H1 (cell line): ENCODE data around the gene FRMPD4. TPM values are rescaled to one million over a fixed set of nuclear protein-coding genes. Genes with fewer than 3 reads are reported as not detected.

Experiments
- CTCF ChIA-PET: fragments of 300-600 bp; sonication (Branson Sonifier 250); formaldehyde crosslinking; loops from one replicate; lab custom pipeline; 2021; ENCODE audit not compliant: partially characterized antibody; lab: Charles Lee
- POLR2A ChIA-PET: fragments of 300-600 bp; sonication (Branson Sonifier 250); formaldehyde crosslinking; loops from one replicate; lab custom pipeline; 2021; ENCODE audit warnings: inconsistent platforms; ENCODE audit not compliant: partially characterized antibody; lab: Charles Lee
- DNase-seq, 2 experiments: peaks; one replicate each; pipeline versions ENCODE4 v3.0.0 to v3.0.0-alpha.2; 2010 to 2022; ENCODE audit warnings: low spot score in 2 of 2, low read depth in 1 of 2, mixed read lengths in 1 of 2
- FAIRE-seq: peaks from 2 replicates; lab custom pipeline; 2011; peaks lifted over from hg19 to GRCh38; lab: Jason Lieb, UNC
- H2AFZ ChIP-seq: 2 replicates; pipeline ENCODE4 v1.8.1; 2012; ENCODE audit warnings: low read length, inconsistent platforms
- H2AK5ac ChIP-seq: 2 replicates; pipeline ENCODE4 v1.6.1; 2013; ENCODE audit warnings: low read depth, low read length
- H2BK120ac ChIP-seq: replicated peaks from 2 replicates; pipeline ENCODE3; 2013; ENCODE audit warnings: low read depth, low read length, inconsistent platforms
- H2BK12ac ChIP-seq: 2 replicates; pipeline ENCODE4 v1.6.1; 2013; ENCODE audit warnings: low read depth, low read length
- H2BK15ac ChIP-seq: 2 replicates; pipeline ENCODE4 v1.6.1; 2013; ENCODE audit warnings: low read length
- H2BK20ac ChIP-seq: 2 replicates; pipeline ENCODE4 v1.6.1; 2013; ENCODE audit warnings: low read length
- H2BK5ac ChIP-seq: 2 replicates; pipeline ENCODE4 v1.6.1; 2013; ENCODE audit warnings: low read depth, low read length
- H3K14ac ChIP-seq: 2 replicates; pipeline ENCODE4 v1.6.1; 2013; ENCODE audit warnings: inconsistent platforms; ENCODE audit not compliant: insufficient read length
- H3K18ac ChIP-seq: 2 replicates; pipeline ENCODE4 v1.6.1; 2013; ENCODE audit warnings: low read length; ENCODE audit errors: extremely low read depth
- H3K23ac ChIP-seq: 2 replicates; pipeline ENCODE4 v1.6.1; 2013; ENCODE audit warnings: inconsistent platforms; ENCODE audit not compliant: insufficient read length
- H3K23me2 ChIP-seq: 2 replicates; pipeline ENCODE4 v1.6.1; 2013; ENCODE audit warnings: low read depth, low read length
- H3K27ac ChIP-seq: 2 replicates; pipeline ENCODE4 v1.6.1; 2011; ENCODE audit warnings: low read depth, low read length, inconsistent platforms
- H3K27me3 ChIP-seq, 4 experiments: replicated peaks in 1 of 4; 1 replicate in 1 of 4; 2 replicates in 3 of 4; pipeline versions ENCODE4 v1.6.1 to v1.8.1; 2011 to 2013; ENCODE audit warnings: low read length in 3 of 4, mild to moderate bottlenecking in 3 of 4, inconsistent platforms in 2 of 4, mixed read lengths in 2 of 4, moderate library complexity in 1 of 4; ENCODE audit not compliant: control insufficient read depth in 3 of 4, insufficient read depth in 3 of 4; ENCODE audit errors: extremely low read depth in 1 of 4
- H3K36me3 ChIP-seq, 4 experiments: 2 replicates each; pipeline versions ENCODE4 v1.6.1 to v1.8.1; 2011 to 2013; ENCODE audit warnings: mild to moderate bottlenecking in 4 of 4, low read length in 3 of 4, moderate library complexity in 2 of 4, control low read depth in 1 of 4, inconsistent platforms in 1 of 4; ENCODE audit not compliant: insufficient read depth in 4 of 4, control insufficient read depth in 2 of 4
- H3K4ac ChIP-seq: replicated peaks from 2 replicates; pipeline ENCODE3; 2013; ENCODE audit warnings: low read length, low read depth, mixed read lengths, inconsistent platforms; ENCODE audit not compliant: insufficient read length
- H3K4me1 ChIP-seq, 4 experiments: replicated peaks in 1 of 4; 1 replicate in 1 of 4; 2 replicates in 3 of 4; pipeline versions ENCODE4 v1.6.1 to v1.8.1; 2011 to 2013; ENCODE audit warnings: low read length in 3 of 4, inconsistent platforms in 2 of 4, mixed read lengths in 1 of 4; ENCODE audit not compliant: insufficient read depth in 4 of 4, control insufficient read depth in 3 of 4
- H3K4me2 ChIP-seq, 2 experiments: 2 replicates each; pipeline versions ENCODE4 v1.6.1 to v1.8.1; 2011 to 2013; ENCODE audit warnings: low read depth in 2 of 2, low read length in 2 of 2, control low read depth in 1 of 2, inconsistent platforms in 1 of 2, mild to moderate bottlenecking in 1 of 2; ENCODE audit not compliant: insufficient read depth in 1 of 2
- H3K4me3 ChIP-seq, 4 experiments: fragments of 200-600, 300-600 bp in 1 of 4; sonication (generic), shearing (Covaris generic), sonication (Bioruptor Twin) in 1 of 4; 2 replicates each; pipeline versions ENCODE4 v1.5.1 to v1.8.1; 2011 to 2016; ENCODE audit warnings: low read length in 4 of 4, low read depth in 3 of 4, control low read depth in 2 of 4, inconsistent platforms in 2 of 4, mild to moderate bottlenecking in 2 of 4, mixed read lengths in 1 of 4, moderate library complexity in 1 of 4; ENCODE audit not compliant: insufficient read depth in 2 of 4; ENCODE audit errors: extremely low read depth in 1 of 4
- H3K56ac ChIP-seq: replicated peaks from 2 replicates; pipeline ENCODE3; 2013; ENCODE audit warnings: low read depth, mild to moderate bottlenecking, mixed read lengths, low read length, inconsistent platforms; ENCODE audit not compliant: insufficient read length
- H3K79me1 ChIP-seq: 2 replicates; pipeline ENCODE4 v1.6.1; 2013; ENCODE audit warnings: low read depth, low read length, control low read depth
- H3K79me2 ChIP-seq, 2 experiments: 2 replicates each; pipeline versions ENCODE4 v1.6.1 to v1.8.1; 2012 to 2013; ENCODE audit warnings: low read length in 2 of 2, mild to moderate bottlenecking in 2 of 2, inconsistent platforms in 1 of 2; ENCODE audit not compliant: insufficient read depth in 2 of 2, control insufficient read depth in 1 of 2
- H3K9ac ChIP-seq, 4 experiments: replicated peaks in 1 of 4; 1 replicate in 1 of 4; 2 replicates in 3 of 4; pipeline versions ENCODE4 v1.6.1 to v1.8.1; 2011 to 2013; ENCODE audit warnings: low read depth in 3 of 4, low read length in 3 of 4, control low read depth in 2 of 4, mild to moderate bottlenecking in 2 of 4, moderate library complexity in 2 of 4, inconsistent platforms in 1 of 4; ENCODE audit errors: extremely low read depth in 1 of 4
- H3K9me3 ChIP-seq, 2 experiments: 2 replicates each; pipeline versions ENCODE4 v1.6.1 to v1.8.1; 2012 to 2013; ENCODE audit warnings: mild to moderate bottlenecking in 2 of 2, moderate library complexity in 2 of 2, control low read depth in 1 of 2, inconsistent platforms in 1 of 2, low read depth in 1 of 2, low read length in 1 of 2, mixed read lengths in 1 of 2; ENCODE audit not compliant: insufficient read depth in 2 of 2
- H4K20me1 ChIP-seq, 2 experiments: replicated peaks in 1 of 2; 2 replicates each; pipeline versions ENCODE3 to v1.8.1; 2011 to 2013; ENCODE audit warnings: inconsistent platforms in 2 of 2, low read length in 2 of 2, mild to moderate bottlenecking in 1 of 2; ENCODE audit not compliant: insufficient read depth in 2 of 2, control insufficient read depth in 1 of 2
- H4K5ac ChIP-seq: 2 replicates; pipeline ENCODE4 v1.6.1; 2013; ENCODE audit warnings: low read length, low read depth, mixed read lengths, inconsistent platforms; ENCODE audit not compliant: insufficient read length
- H4K8ac ChIP-seq: 2 replicates; pipeline ENCODE4 v1.8.0; 2013; ENCODE audit warnings: mild to moderate bottlenecking, moderate library complexity, low read length, inconsistent platforms; ENCODE audit not compliant: insufficient read depth; ENCODE audit errors: extremely low read depth
- H4K91ac ChIP-seq: replicated peaks from 2 replicates; pipeline ENCODE3; 2013; ENCODE audit warnings: low read length, mixed read lengths, inconsistent platforms; ENCODE audit not compliant: insufficient read length
- ATF2 ChIP-seq: IDR thresholded peaks from 2 replicates; pipeline ENCODE4 v1.6.1; 2012; ENCODE audit warnings: low read length, inconsistent platforms
- BCL11A ChIP-seq, 2 experiments: IDR thresholded peaks; one replicate each; pipeline ENCODE4 v1.6.1; 2011; ENCODE audit warnings: low read depth in 2 of 2, low read length in 2 of 2, mild to moderate bottlenecking in 2 of 2
- BRCA1 ChIP-seq: IDR thresholded peaks from 2 replicates; pipeline ENCODE4 v1.6.1; 2012; ENCODE audit warnings: low read depth, low read length, improper control_type of control experiment
- CBX5 ChIP-seq: fragments of 300-800, 300-1000 bp; sonication (generic); IDR thresholded peaks from 2 replicates; pipeline ENCODE4 v1.7.1; 2016; ENCODE audit warnings: antibody characterized with exemption, low read length, low read depth
- CBX8 ChIP-seq: fragments of 300-800, 300-1000 bp; sonication (generic); IDR thresholded peaks from 2 replicates; pipeline ENCODE4 v1.7.1; 2016; ENCODE audit warnings: low read depth, low read length, borderline replicate concordance
- HDAC6 ChIP-seq: IDR thresholded peaks from one replicate; pipeline ENCODE4 v1.7.1; 2012; ENCODE audit warnings: low read depth, mild to moderate bottlenecking, inconsistent platforms, low read length, moderate library complexity
- KDM5A ChIP-seq: fragments of 200-600 bp; IDR thresholded peaks from 2 replicates; pipeline ENCODE4 v1.7.1; 2012; ENCODE audit warnings: mild to moderate bottlenecking, low read length, inconsistent platforms, mixed read lengths
- MAFK ChIP-seq: IDR thresholded peaks from 2 replicates; pipeline ENCODE4 v1.6.1; 2012; ENCODE audit warnings: low read depth, mild to moderate bottlenecking, improper control_type of control experiment, low read length
- MAX ChIP-seq: IDR thresholded peaks from 2 replicates; pipeline ENCODE4 v1.6.1; 2012; ENCODE audit warnings: inconsistent platforms
- POLR2A ChIP-seq, 2 experiments: IDR thresholded peaks; 1 replicate in 1 of 2; 2 replicates in 1 of 2; pipeline ENCODE4 v1.6.1; 2011; ENCODE audit warnings: low read depth in 2 of 2, low read length in 2 of 2, mild to moderate bottlenecking in 2 of 2; ENCODE audit errors: control extremely low read depth in 1 of 2
- SIRT6 ChIP-seq: IDR thresholded peaks from one replicate; pipeline ENCODE4 v1.7.1; 2012; ENCODE audit warnings: low read length, inconsistent platforms
- SRF ChIP-seq: IDR thresholded peaks from 2 replicates; pipeline ENCODE4 v1.6.1; 2011; ENCODE audit warnings: mild to moderate bottlenecking, low read depth, low read length, moderate library complexity
- TAF7 ChIP-seq: optimal IDR thresholded peaks from 2 replicates; pipeline ENCODE3; 2011; ENCODE audit warnings: low read depth, mild to moderate bottlenecking, inconsistent platforms, low read length, moderate library complexity, borderline replicate concordance
- TEAD4 ChIP-seq: IDR thresholded peaks from 2 replicates; pipeline ENCODE4 v1.6.1; 2012; ENCODE audit warnings: low read depth, low read length, inconsistent platforms, mixed read lengths
- WGBS, 2 experiments: shearing (Covaris generic) in 1 of 2; methylation state at CpG; one replicate each; pipeline versions ENCODE4 v1.1.6 to v1.1.7; 2013 to 2015; ENCODE audit warnings: low lambda C conversion rate in 2 of 2, mixed read lengths in 2 of 2, inconsistent platforms in 1 of 2, low coverage in 1 of 2, missing lambda C conversion rate in 1 of 2; ENCODE audit not compliant: insufficient replicate concordance in 2 of 2, insufficient coverage in 1 of 2, insufficient read length in 1 of 2; ENCODE audit errors: extremely low coverage in 1 of 2, missing lambda C conversion rate in 1 of 2; 5-methylcytosine and 5-hydroxymethylcytosine counted together
- polyA plus RNA-seq, 7 experiments: library from polyadenylated mRNA; depleted of rRNA in 3 of 7; stranded (reverse) in 5 of 7; unstranded in 2 of 7; fragments of >200 nt in 5 of 7; fragments of 200-250 nt in 2 of 7; gene quantifications; 1 replicate in 5 of 7; 2 replicates in 1 of 7; 4 replicates in 1 of 7; pipeline versions ENCODE4 v1.2.1 to v1.2.3, GENCODE V29; 2011 to 2013; ENCODE audit warnings: missing spikeins in 2 of 7, mixed read lengths in 2 of 7
- total RNA-seq: library from RNA; stranded (reverse); fragmentation: NEBNext Ultra II Directional; extraction: Animal tissue kit (Norgen Biotek cat#: 25700); gene quantifications from 2 replicates; pipeline ENCODE4 v1.2.1, GENCODE V29; 2021

Gene FRMPD4
- total and polyA plus RNA-seq, 2 of the 8 experiments (the other 6 are each of a cell fraction or from before 2014, with no cell fraction given): 0.02 to 0.37 TPM

- no peak for DNase-seq
- Histone ChIP-seq H3K23me2 (no peaks in the 10 kb centered on the region), H3K14ac (no peak overlapping the region), H2AK5ac (no peak overlapping the region), H3K27me3 (no peaks in the 10 kb centered on the region), H3K4me2 (no peak overlapping the region), H2BK20ac (no peak overlapping the region), H3K56ac (no peak overlapping the region), H3K36me3 (no peaks in the 10 kb centered on the region), H2BK12ac (no peak overlapping the region), H2AFZ (no peak overlapping the region), H3K18ac (no peak overlapping the region), H4K8ac (no peak overlapping the region), H3K4me1 (no peaks in the 10 kb centered on the region), H4K91ac (no peak overlapping the region), H2BK120ac (no peak overlapping the region), H3K27ac (no peak overlapping the region), H3K9ac (no peak overlapping the region), H3K79me2 (no peaks in the 10 kb centered on the region), H3K23ac (no peak overlapping the region), H3K4me3 (no peak overlapping the region), H3K4ac (no peak overlapping the region), H3K79me1 (no peaks in the 10 kb centered on the region), H2BK15ac (no peak overlapping the region), H3K9me3 (peaks cover 7 to 8% of the 10 kb centered on the region in 2 experiments; a peak in 2 of 4 replicates), H4K5ac (no peak overlapping the region), H4K20me1 (no peaks in the 10 kb centered on the region), H2BK5ac (no peak overlapping the region)
- no peak for FAIRE-seq
- ChIA-PET POLR2A (no interaction called here), CTCF (interaction anchor here (0.6 kb wide), 1 partner anchor 643 kb away, joined by 3 read pairs; no protein-coding TSS in a partner anchor)
- 100% methylated on average over 2 of the region's 3 CpGs; no CpG with 5 or more reads in 1 of the 2 experiments for WGBS, 2 experiments
- TF ChIP-seq KDM5A (no peak), HDAC6 (no peak), BCL11A (IDR thresholded peaks at IDR 0.05; ENCODE audit: low read depth in 2 of 2, low read length in 2 of 2) (no peak), BRCA1 (no peak), ATF2 (no peak), MAX (no peak), SIRT6 (no peak), CBX8 (no peak), TAF7 (no peak), SRF (no peak), POLR2A (IDR thresholded peaks at IDR 0.05; ENCODE audit: control extremely low read depth in 1 of 2, low read depth in 2 of 2, low read length in 2 of 2) (no peak), MAFK (no peak), TEAD4 (no peak), CBX5 (no peak)
These were observed 10.3 kb upstream of the FRMPD4 start for GRCh38 chrX:12128017-12128416.
